ENCODE data around the gene SLF2.
"Not testable (repeated sequence)": the region's sequence is repeated elsewhere in the genome, so short reads cannot be mapped to it uniquely, and the experiment has no call there.

The SLF2 gene

DNA sequence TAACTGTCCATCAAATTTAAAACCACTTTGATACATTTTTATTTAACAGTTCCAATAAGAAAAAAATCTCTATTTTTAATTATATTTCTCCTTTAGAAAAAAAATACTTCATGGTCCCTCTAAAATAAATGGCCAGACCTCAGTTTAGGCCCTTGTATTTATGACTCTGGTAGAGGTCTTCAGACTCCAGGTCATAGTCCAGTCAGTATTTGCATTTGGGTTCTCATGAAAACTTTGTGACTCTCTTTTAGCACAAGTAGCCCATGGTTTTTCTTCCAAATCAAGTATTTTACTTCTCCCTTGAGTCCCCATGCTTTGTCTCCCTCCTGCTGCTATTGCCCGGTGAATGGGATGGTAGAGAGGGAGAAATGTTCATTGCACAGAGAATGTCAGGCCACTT, 51.1 kb downstream of the SLF2 start:
- no peak for DNase-seq

DNA sequence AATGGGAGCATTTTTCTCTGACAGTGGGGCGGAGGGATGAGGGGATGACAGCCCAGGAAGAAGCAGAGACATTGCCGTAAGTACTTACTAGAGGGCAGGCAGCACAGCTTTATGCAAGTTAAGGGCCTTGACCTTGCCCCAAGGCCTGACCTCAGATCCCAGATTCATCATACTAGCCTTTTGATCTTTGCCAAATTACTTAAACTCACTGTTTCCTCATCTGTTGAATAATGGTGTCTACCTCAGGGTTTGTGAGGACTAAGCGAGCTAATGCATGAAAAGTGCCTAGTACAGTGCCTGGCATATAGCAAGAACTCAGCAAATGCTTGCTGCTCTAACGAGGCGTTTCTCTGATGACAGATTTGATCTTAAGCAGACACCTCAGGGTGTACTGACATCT, 53.1 kb downstream of the SLF2 start:
- no peak for DNase-seq

DNA sequence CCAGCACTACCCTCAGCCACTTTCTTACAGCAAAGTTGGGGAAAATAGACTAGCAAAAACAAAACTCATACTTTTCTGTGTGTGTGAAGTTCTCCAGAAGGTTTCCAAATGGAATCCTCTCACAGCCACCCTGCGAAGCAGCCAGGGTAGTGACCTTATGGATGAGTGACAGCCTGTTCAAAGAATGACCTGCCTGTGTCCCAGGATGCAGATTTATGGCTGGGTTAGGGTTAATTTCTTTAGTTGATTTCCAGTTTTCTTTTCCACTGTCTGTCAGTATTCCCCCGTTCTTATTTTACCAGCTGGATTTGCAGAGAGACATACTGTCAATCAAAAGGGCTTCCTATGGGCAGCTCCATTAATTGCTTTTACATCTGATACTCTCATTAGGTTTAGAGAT, 54.1 kb downstream of the SLF2 start:
- DNase-seq = no peak

DNA sequence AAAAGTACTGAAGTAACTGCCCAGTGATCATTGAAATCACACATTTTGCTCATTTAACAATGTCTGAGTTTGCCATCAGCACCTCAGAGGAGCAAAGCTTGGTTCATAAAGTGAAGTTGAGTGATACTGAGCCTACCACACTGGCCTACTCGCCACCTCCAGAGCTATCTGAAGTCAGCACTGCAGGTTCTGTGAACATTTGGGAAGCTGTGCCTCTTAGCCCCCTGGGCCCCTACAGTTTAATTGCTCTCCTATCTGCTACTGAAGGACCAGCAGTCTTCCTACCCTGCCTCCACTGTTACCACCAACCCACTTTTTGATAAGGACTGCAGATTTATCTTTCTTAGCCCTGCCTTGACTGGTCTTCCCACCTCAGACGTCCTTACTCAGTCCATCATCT, 54.6 kb downstream of the SLF2 start:
- DNase-seq = no peak

DNA sequence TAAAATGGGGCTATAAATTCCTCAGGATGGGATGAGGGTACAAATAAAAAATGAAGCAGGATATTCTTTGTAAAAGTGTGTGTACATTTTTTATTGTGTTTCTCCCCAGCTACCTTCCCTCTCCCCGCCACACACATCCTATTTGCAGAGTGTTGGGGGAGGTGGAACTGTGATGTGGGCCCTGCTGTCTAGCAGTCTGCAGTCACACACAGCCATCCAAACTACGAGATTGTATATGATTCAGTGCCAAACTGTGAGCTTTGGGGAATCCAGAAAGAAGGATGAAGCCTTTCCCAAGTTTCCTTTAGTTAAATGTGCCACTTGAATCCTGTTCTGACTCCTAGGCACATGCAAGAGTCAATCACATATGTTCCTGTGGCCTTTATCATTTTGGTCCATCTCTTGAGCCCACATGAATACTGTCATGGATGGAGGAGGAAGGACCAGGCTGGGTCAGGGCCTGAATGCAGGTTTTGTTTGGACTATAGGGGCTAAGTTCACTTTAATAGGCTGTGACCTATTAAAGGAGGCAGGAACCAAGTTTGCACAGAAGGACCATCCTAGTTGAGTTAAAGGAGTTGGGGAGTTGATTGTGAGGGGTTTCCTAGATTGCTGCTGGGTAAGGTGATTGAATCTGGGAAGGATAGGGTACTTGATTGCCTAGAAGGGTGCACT, 55.4 kb downstream of the SLF2 start:
- DNase-seq = no peak

DNA sequence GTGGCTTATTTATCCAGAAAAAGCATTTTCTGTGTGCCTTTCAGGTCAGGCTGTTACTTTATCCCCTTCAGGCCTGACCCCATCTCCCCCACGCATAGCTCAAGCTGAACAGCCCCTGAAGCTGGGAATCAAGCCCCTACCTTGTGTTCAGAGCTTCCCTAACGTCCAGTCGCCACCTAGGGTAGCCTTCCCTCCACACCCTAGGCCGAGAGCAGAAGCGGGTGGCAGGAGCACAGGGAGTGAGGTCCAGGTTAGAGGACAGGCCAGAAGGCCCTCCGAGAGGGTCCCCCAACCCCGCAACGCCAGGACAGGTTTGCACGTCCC, 56.1 kb downstream of the SLF2 start:
- no peak for DNase-seq

DNA sequence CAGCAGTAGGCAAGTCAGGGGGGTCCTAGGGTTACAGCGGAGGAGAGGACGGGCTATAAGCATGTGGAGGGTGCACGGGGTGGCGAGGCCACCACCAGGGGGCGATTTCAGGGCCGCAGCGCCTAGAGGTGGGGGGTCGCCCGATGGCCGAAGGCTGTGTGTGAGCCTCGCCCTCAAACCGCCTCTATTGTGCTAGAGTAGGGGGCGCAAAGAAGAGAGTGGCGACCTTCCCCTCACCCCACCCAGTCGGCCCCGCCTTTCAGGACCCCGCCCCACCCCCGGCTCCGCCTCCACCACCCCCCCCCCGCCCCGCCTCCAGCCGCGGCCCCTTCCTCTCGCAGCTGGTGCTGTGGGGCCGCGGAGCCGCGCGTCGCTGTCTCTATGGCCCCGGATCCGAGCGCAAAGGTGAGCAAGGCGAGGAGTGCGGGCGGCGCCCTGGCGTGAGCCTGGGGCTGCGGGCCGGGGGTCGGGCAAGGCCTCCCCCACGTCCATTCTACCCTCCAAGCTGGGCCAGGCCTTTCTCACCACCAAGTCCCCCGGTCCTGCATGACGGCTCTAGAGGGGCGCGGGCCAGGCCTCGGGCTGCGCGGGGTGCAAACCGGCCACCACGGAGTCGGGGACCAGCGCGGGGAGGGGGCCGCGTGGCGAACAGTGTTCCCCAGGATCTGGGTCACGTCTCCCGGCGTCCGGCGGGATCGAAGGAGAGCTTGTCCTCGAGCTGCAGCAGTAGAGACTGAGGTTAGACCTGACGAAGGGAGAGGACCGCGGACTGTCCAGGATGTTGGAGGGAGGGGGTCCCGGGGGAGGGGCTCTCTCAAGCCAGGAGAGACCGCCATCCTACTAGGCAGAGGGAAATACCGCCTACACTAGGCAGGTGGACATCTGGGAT, 56.7 kb downstream of the SLF2 start, which contains the start of gene SEMA4G:
Gene SEMA4G, plus strand, starts transcription at position 318 of the 889 bp plus-strand sequence. CDS start 3,409 bp downstream, outside the sequence.
- peak; percentile 41 for DNase-seq

DNA sequence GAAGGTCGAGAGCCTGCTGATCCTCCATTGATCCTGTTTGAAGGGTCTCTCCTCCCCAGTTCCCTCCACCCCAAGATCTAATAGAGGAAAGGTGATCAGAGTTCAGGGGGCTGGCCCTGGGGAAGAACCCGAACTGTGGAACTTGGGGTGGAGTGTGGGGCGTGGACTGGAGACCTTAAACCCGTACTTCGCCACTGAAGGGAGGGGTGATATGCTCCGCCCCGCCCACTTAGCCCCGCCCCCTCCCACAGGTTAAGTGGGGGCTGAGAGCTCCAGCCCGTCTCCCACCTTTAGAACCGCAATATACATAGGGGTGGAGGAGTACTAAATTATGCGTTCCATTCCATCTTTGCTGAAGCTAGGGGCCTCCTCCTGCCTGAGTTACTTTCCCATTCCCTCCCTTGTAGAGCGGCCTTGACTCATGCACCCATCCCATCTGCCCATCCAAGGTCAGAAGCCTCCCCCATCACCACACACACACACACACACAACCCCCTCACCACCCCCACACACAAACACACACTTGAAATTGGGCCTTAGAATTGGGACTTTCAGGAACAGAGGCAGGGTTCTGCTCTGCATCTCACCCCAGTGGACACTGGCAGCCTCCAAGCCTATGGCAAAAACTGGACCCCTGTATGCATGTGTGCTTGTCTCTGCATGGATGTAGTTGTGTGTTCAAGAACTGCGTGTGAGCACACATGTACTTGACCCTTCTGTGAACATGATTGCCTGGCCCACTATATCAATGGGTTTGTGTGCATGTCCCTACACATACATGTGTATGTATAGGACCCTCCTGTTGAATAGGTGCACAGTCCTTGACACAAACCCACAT, 57.5 kb downstream of the SLF2 start:
- no peak for DNase-seq

DNA sequence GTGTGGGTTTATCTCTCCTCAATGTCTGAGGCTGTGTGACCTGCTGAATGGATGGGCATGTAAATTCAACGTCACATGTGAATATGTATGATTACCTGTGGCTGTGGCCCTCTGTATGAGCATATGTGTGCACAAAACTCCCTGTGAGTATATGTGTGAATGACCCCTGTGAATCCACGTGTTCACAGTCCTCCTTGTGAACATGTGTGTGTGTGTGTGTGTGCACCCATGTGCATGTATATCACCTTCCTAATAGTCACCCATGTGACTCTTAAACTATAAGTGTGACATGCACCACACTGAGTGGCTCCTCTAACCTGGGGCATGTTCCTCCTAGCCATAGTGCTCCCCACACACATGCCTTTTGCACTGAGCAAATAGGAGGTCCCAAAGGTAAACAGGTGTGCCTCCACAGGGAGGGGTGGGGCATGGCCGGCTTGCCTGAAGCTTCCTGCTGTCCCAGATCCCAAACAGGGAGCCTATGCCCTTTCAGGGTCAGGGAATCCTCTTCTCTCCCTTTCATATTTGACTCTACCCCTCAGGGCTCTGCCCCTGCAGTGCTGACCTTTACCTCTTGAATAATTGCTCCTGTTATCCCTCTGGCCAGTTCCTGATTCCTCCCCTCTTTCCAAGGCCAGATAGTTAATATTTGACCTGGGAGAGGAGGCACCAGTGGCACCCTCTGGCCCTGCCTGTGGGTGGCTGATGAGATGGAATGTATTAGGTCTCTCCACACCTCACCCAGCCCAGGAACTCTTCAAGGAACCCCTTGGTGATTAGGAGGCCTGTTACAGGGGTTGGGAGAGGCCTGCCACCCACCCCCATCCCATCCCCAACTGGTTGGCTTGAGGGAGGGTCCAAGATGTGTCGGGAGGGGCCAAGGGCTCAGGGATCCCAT, 58.4 kb downstream of the SLF2 start:
- DNase-seq = no peak

DNA sequence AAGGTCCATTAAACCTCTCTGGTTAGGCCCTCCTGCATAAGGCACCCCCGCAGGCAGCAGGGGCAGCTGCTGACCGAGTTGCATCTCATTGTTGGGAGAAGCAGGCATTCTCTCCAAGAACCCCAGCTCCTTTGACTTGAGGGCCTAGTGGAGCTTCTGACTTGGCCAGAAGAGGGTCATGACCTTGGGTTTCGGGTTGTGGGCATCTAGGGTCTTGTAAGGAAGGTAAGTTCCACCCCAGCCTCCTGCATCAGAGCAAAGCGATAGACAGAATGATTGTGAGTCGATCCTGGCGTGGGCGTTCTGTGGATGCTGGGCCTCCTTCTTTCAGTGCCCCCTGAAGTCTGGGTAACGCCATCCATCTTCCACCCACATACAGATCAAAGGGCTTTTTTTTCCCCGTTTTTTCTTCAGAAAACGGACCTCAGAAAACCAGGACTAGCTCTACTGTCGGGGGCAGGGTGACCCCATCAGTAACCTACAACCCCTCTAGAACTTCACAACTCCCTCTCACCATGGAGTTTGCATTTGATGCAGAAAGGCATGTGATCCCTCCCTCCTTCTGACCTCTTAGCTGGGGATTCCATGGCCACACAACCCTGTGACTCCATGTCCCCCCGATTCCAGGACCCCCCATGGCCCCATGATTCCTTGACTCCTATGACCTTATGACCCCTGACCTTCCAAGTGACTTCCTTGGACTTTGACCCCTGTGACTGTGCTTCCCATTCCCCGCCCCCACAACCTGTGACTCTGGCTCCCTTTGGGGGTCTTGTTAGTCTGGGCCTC, 59.5 kb downstream of the SLF2 start:
- DNase-seq = no peak

DNA sequence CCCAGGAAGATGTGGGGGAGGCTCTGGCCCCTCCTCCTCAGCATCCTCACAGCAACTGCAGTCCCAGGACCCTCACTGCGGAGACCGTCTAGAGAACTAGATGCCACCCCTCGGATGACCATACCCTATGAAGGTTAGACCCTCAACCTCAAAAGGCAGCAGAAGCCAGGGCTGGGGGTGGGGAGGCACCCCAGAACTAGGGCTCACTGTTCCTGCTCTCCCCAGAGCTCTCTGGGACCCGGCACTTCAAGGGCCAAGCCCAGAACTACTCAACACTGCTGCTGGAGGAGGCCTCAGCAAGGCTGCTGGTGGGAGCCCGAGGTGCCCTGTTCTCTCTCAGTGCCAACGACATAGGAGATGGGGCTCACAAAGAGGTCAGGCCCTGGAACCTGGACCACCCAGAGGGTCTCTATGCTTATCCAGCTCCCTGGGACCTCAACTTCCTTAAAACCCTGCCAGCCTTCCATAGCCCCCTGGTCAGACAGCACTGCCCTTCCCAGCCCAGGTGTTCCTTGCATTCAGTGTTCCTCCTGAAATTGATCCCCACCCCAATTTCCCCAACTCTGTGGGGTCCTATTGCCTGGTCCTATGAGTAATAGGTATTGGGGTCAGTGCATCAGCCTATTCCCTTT, 60.3 kb downstream of the SLF2 start:
- DNase-seq = no peak

DNA sequence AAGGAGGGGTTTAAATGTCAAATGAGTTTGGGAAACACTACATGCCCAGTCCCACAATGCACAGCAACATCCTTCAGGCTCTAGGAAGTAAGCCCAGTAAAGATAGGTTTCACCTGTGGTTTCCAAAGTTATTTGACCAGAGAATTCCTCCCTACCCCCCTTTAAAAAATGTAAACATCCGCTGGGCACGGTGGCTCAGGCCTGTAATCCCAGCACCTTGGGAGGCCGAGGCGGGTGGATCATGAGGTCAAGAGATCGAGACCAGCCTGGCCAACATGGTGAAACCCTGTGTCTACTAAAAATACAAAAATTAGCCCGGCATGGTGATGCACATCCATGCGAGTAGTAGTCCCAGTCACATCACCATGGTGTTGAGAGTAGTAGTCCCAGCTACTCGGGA, 62.6 kb downstream of the SLF2 start:
- not testable (repeated sequence) for DNase-seq

DNA sequence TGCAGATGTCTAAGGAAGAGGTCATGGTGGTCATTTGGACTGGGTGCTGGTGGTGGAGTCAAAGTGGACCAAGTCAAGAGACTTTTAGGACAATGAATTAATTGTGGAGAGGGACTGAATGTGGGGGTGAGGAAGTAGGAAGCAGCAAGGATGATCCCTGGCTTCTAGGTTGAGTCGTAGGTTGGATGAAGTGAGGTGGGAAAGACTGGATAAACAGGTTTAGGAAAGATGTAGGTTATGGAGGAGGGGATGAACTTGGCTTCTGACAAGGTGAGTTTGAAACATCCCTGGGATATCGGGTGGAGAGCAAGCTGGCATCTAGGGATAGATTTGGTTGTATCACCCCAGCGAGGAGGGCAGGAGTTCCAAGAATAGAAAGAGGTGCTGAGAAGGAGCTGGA, 64.1 kb downstream of the SLF2 start:
- no peak for DNase-seq

DNA sequence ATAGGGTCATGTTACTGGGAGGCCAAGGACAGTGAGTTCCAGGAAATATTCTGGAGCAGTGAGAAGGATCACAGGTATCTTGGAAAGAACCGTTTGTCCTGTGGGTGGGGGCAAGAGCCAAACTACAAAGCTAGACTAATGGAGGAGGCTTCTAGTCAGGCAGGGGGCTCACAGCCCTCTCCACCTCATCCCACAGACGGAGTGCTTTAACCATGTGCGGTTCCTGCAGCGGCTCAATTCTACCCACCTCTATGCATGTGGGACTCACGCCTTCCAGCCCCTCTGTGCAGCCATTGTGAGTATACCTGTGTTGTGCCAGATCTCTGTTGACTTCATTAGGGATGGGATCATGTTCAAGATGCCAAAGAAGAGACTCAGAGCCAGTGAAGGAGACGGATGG, 64.7 kb downstream of the SLF2 start:
- DNase-seq = no peak

DNA sequence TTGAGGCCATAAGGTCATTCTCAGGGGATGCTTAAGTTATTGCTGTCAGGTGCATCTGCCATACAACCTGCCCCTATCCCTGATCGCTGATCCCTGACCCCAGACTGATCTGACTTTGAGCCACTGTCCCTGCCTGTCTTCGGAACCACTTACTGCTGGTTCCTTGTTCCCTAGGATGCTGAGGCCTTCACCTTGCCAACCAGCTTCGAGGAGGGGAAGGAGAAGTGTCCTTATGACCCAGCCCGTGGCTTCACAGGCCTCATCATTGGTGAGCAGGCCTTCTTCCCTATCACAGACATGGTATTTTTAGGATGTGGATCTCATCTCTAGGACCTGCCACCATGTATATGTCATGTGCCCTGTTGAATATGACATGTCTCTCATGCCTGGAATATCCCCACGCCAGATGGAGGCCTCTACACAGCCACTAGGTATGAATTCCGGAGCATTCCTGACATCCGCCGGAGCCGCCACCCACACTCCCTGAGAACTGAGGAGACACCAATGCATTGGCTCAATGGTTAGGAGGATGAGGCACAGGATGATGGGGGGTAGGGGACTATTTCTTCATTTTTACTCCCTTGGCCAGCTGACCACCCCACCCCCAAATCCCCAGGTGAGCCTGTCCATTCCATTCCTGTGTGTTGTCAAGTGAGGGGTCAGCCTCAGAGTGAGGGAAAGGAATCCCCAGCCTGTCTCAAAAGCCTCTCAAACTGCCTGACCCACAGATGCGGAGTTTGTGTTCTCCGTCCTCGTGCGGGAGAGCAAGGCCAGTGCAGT, 65.5 kb downstream of the SLF2 start:
- no peak for DNase-seq

DNA sequence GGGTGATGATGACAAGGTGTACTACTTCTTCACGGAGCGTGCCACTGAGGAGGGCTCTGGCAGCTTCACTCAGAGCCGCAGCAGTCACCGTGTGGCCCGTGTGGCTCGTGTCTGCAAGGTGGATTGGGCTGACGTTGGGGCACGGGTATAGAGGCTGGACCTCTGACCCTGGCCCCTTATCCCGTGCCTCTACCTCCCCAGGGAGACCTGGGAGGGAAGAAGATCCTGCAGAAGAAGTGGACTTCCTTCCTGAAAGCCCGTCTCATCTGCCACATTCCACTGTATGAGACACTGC, 66.1 kb downstream of the SLF2 start:
- no peak for DNase-seq

DNA sequence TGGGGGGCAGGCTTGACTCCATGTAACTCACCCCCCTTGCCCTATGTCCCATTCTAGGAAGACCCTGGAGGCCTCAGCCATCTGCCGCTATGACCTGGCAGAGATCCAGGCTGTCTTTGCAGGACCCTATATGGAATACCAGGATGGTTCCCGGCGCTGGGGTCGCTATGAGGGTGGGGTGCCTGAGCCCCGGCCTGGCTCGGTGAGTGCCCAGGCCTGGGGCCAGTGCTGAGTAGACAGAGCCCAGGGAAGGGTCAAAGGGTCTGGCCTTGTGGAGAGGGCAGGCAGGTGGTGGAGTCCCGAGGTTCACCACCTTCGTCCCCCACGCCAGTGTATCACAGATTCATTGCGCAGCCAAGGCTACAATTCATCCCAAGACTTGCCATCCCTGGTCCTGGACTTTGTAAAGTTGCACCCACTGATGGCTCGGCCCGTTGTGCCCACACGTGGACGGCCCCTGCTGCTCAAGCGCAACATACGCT, 67.1 kb downstream of the SLF2 start:
- DNase-seq = no peak

DNA sequence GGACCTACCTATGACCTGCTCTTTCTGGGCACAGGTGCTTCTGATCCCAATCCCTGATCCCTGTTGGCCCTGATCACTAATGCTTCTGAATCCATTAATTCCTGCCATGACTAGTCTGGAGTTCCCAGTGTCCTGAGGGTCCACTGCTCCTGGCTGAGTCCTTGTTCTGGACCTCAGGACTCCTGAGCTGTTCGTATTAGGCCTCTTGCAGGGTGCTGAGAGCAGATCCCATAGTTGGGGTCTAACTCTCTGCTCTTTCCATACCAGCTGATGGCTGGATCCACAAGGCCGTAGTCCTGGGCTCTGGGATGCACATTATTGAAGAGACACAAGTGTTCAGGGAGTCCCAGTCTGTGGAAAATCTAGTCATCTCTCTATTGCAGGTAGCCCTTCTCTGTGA, 67.5 kb downstream of the SLF2 start:
- no peak for DNase-seq

DNA sequence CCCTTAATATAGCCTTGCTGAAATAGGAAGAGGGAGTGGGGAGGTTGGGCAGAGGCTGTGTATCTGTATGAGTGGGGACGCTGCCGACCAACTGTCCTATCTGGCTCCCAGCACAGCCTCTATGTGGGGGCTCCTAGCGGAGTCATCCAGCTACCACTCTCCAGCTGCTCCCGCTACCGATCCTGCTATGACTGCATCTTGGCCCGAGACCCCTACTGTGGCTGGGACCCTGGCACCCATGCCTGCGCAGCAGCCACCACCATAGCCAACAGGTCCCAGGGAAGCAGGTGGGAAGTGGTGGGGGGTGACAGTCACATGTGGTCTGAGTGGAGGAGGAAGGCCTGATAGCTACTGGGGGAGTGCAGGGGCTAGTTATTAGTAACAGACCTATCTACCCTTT, 67.9 kb downstream of the SLF2 start:
- no peak for DNase-seq

DNA sequence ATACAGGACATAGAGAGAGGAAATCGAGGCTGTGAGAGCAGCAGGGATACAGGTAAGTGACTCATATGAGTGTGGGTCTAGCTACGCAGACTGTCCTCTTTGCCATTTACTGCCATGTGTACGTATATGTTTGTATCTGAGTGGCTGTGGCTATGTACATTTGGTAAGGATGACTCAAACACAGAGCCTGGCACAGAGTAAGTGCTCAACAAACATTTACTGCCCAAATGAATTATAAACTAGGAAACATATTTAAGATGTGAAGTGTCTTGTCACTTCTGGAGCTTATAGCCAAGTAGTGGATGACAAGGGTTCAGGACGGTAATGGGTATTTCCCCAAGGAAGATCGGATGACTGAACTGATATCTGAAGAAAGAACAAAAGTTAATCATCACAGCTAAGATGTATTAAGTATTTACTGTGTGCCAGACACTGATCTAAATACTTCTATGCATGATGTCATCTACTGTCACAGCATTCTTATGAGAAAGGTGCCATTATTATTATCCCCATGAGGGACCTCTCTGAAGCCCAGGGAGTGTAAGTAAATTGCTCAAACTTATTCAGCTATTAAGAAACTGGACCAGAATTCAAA, 68.5 kb downstream of the SLF2 start:
- DNase-seq = no peak

Measured in activated CD4-positive, alpha-beta T cell treated with anti-CD3 and anti-CD28 coated beads, Interleukin-2, Interleukin-6, amounts not matched to agents 100 ng/mL and 50 ng/mL, durations not matched to agents 16 hours and 8 hours (primary cell).